ENCODE data around the gene FIGNL2. TPM values are rescaled to one million over a fixed set of nuclear protein-coding genes. Genes with fewer than 3 reads are reported as not detected.
A peak's percentile ranks its signal among the peaks of the same experiment; 100 is the strongest.

Gene FIGNL2
- total RNA-seq, 4 donors from 2014 or later: 0.16 to 0.40 (median 0.32) TPM

- 66% methylated on average over 4 of the region's 4 CpGs for WGBS
- peak in 1 of 2 donors; percentile 18 for DNase-seq (ENCODE audit: low spot score in 2 of 2)
- Histone ChIP-seq H3K36me3 (no peaks in the 10 kb centered on the region), H3K4me1 (peaks cover 14% of the 10 kb centered on the region), H3K9me3 (no peaks in the 10 kb centered on the region), H3K4me3 (no peak overlapping the region), H3K27me3 (peaks cover 17% of the 10 kb centered on the region), H3K27ac (no peak overlapping the region)
- TF ChIP-seq CTCF (IDR thresholded peaks at IDR 0.05) (no peak), POLR2A (IDR thresholded peaks at IDR 0.05) (no peak), POLR2AphosphoS5 (IDR thresholded peaks at IDR 0.05) (no peak), EP300 (IDR thresholded peaks at IDR 0.05) (no peak)
Measured at GRCh38 chr12:51870504-51870903, 22.0 kb upstream of the FIGNL2 start.

GRCh38 chr12:51869931-51870330 lies 21.4 kb upstream of the FIGNL2 start:
- Histone ChIP-seq H3K4me1 (peaks cover 14% of the 10 kb centered on the region), H3K36me3 (no peaks in the 10 kb centered on the region), H3K27ac (no peak overlapping the region), H3K9me3 (no peaks in the 10 kb centered on the region), H3K4me3 (no peak overlapping the region), H3K27me3 (peaks cover 17% of the 10 kb centered on the region)
- DNase-seq (ENCODE audit: low spot score in 2 of 2): peak in 1 of 2 donors; percentile 28
- no peak for TF ChIP-seq CTCF (IDR thresholded peaks at IDR 0.05)
- no peak for TF ChIP-seq POLR2A (IDR thresholded peaks at IDR 0.05)
- TF ChIP-seq EP300 (IDR thresholded peaks at IDR 0.05): no peak
- TF ChIP-seq POLR2AphosphoS5 (IDR thresholded peaks at IDR 0.05): no peak
- 80% methylated on average over 3 of the region's 3 CpGs for WGBS

- H3K27ac ChIP-seq: no peak overlapping the region
- H3K4me1 ChIP-seq: peaks cover 16% of the 10 kb centered on the region
- WGBS: 43% methylated on average over 7 of the region's 20 CpGs
- TF ChIP-seq POLR2A (IDR thresholded peaks at IDR 0.05) (no peak), EP300 (IDR thresholded peaks at IDR 0.05) (no peak), CTCF (IDR thresholded peaks at IDR 0.05) (no peak), POLR2AphosphoS5 (IDR thresholded peaks at IDR 0.05) (no peak)
- peaks cover 22% of the 10 kb centered on the region for H3K27me3 ChIP-seq
- peak in 1 of 2 donors; percentile 55 for DNase-seq (ENCODE audit: low spot score in 2 of 2)
- no peaks in the 10 kb centered on the region for H3K9me3 ChIP-seq
- H3K36me3 ChIP-seq: no peaks in the 10 kb centered on the region
- peak overlapping the region; percentile 49 for H3K4me3 ChIP-seq
Measured at GRCh38 chr12:51869496-51869865, 21.0 kb upstream of the FIGNL2 start.

- TF ChIP-seq EP300 (IDR thresholded peaks at IDR 0.05): no peak
- no peak for TF ChIP-seq CTCF (IDR thresholded peaks at IDR 0.05)
- TF ChIP-seq POLR2A (IDR thresholded peaks at IDR 0.05): no peak
- no peak for TF ChIP-seq POLR2AphosphoS5 (IDR thresholded peaks at IDR 0.05)
- no peaks in the 10 kb centered on the region for H3K9me3 ChIP-seq
- no peaks in the 10 kb centered on the region for H3K36me3 ChIP-seq
- peaks cover 27% of the 10 kb centered on the region for H3K27me3 ChIP-seq
- WGBS: 1% methylated on average over 14 of the region's 67 CpGs
- H3K4me1 ChIP-seq: peaks cover 22% of the 10 kb centered on the region
- H3K4me3 ChIP-seq: peak overlapping the region; percentile 49
- peak in 1 of 2 donors; percentile 65 for DNase-seq (ENCODE audit: low spot score in 2 of 2)
- no peak overlapping the region for H3K27ac ChIP-seq
Measured at GRCh38 chr12:51868821-51869495, 20.4 kb upstream of the FIGNL2 start.

- peaks cover 29% of the 10 kb centered on the region for H3K27me3 ChIP-seq
Measured at GRCh38 chr12:51867796-51868428, 19.4 kb upstream of the FIGNL2 start.

More at GRCh38 chr12:51867796-51868428, 19.4 kb upstream of the FIGNL2 start:
- peak in 1 of 2 donors; percentile 10 for DNase-seq (ENCODE audit: low spot score in 2 of 2)
- no peaks in the 10 kb centered on the region for H3K36me3 ChIP-seq
- peaks cover 27% of the 10 kb centered on the region for H3K4me1 ChIP-seq
- TF ChIP-seq POLR2AphosphoS5 (IDR thresholded peaks at IDR 0.05) (no peak), CTCF (IDR thresholded peaks at IDR 0.05) (no peak), EP300 (IDR thresholded peaks at IDR 0.05) (no peak), POLR2A (IDR thresholded peaks at IDR 0.05) (no peak)
- 94% methylated on average over 10 of the region's 12 CpGs for WGBS
- H3K9me3 ChIP-seq: no peaks in the 10 kb centered on the region
- H3K4me3 ChIP-seq: no peak overlapping the region
- no peak overlapping the region for H3K27ac ChIP-seq
